GM23338 (cell line): ENCODE data around the gene TASOR2. TPM values are rescaled to one million over a fixed set of nuclear protein-coding genes. Genes with fewer than 3 reads are reported as not detected.

Experiments
- ATAC-seq: fragments of 200-7000 bp; cut with Tn5 transposase; 3 replicates; pipeline ENCODE4 v1.9.1; 2020
- DNase-seq: peaks from one replicate; pipeline ENCODE4 v3.0.0-alpha.2; 2015; ENCODE audit warnings: low spot score
- H2AFZ ChIP-seq: fragments of 200-600 bp; sonication (generic); 2 replicates; pipeline ENCODE4 v1.8.0; 2016; ENCODE audit warnings: antibody characterized with exemption, mild to moderate bottlenecking, moderate library complexity
- H3F3A ChIP-seq: fragments of 200-600 bp; sonication (generic); replicated peaks from 2 replicates; pipeline ENCODE4 v1.8.0; 2017; ENCODE audit warnings: antibody characterized with exemption, mixed run types, low read depth
- H3K27ac ChIP-seq: fragments of 200-600 bp; sonication (generic); 2 replicates; pipeline ENCODE4 v1.6.1; 2016; ENCODE audit warnings: low read depth
- H3K27me3 ChIP-seq: fragments of 200-600 bp; sonication (generic); 2 replicates; pipeline ENCODE4 v1.8.0; 2016; ENCODE audit warnings: mild to moderate bottlenecking, mixed run types, moderate library complexity; ENCODE audit not compliant: insufficient read depth
- H3K36me3 ChIP-seq: fragments of 200-600 bp; sonication (generic); 2 replicates; pipeline ENCODE4 v1.8.0; 2016; ENCODE audit warnings: mild to moderate bottlenecking; ENCODE audit not compliant: insufficient read depth
- H3K4me1 ChIP-seq: fragments of 200-600 bp; sonication (generic); 2 replicates; pipeline ENCODE4 v1.8.0; 2016; ENCODE audit warnings: mild to moderate bottlenecking, moderate library complexity; ENCODE audit not compliant: insufficient read depth
- H3K4me2 ChIP-seq: fragments of 200-600 bp; sonication (generic); 2 replicates; pipeline ENCODE4 v1.7.1; 2017; ENCODE audit warnings: mixed run types
- H3K4me3 ChIP-seq: fragments of 200-600 bp; sonication (generic); 2 replicates; pipeline ENCODE4 v1.6.1; 2016; ENCODE audit warnings: mixed run types
- H3K79me2 ChIP-seq: fragments of 200-600 bp; sonication (generic); replicated peaks from 2 replicates; pipeline ENCODE4 v1.8.0; 2017; ENCODE audit warnings: mild to moderate bottlenecking; ENCODE audit not compliant: insufficient read depth
- H3K9me2 ChIP-seq: fragments of 200-600 bp; sonication (generic); 2 replicates; pipeline ENCODE4 v1.8.0; 2017; ENCODE audit not compliant: insufficient read depth
- H4K20me1 ChIP-seq: fragments of 200-600 bp; sonication (generic); replicated peaks from 2 replicates; pipeline ENCODE4 v1.8.0; 2017; ENCODE audit warnings: mild to moderate bottlenecking; ENCODE audit not compliant: insufficient read depth
- H3K27ac Mint-ChIP-seq: 2 replicates; pipeline ENCODE4 v1.8.0; 2020; ENCODE audit warnings: inconsistent platforms, mild to moderate bottlenecking, moderate library complexity, mixed read lengths
- H3K27me3 Mint-ChIP-seq: 3 replicates; pipeline ENCODE4 v1.8.0; 2022; ENCODE audit warnings: low read depth, mild to moderate bottlenecking, moderate library complexity, mixed read lengths, inconsistent platforms; ENCODE audit not compliant: insufficient read depth, poor library complexity
- H3K36me3 Mint-ChIP-seq: 3 replicates; pipeline ENCODE4 v1.8.0; 2021; ENCODE audit warnings: low read depth, mild to moderate bottlenecking, inconsistent platforms, moderate library complexity, mixed read lengths
- H3K4me1 Mint-ChIP-seq: 3 replicates; pipeline ENCODE4 v1.8.0; 2020; ENCODE audit warnings: mild to moderate bottlenecking, inconsistent platforms, mixed read lengths
- H3K4me3 Mint-ChIP-seq: 3 replicates; pipeline ENCODE4 v1.8.0; 2021; ENCODE audit warnings: moderate library complexity, mild to moderate bottlenecking, inconsistent platforms, mixed read lengths
- H3K9me3 Mint-ChIP-seq: 3 replicates; pipeline ENCODE4 v1.8.0; 2020; ENCODE audit warnings: moderate library complexity, mild to moderate bottlenecking, inconsistent platforms, mixed read lengths
- CREB1 ChIP-seq: fragments of 250-450 bp; sonication (Bioruptor Pico); IDR thresholded peaks from 2 replicates; pipeline ENCODE4 v1.5.0; 2020; ENCODE audit warnings: low read depth, mild to moderate bottlenecking, moderate library complexity
- EZH2 ChIP-seq: fragments of 200-600 bp; sonication (generic); IDR thresholded peaks from one replicate; pipeline ENCODE4 v1.8.0; 2017; ENCODE audit warnings: antibody characterized with exemption, mild to moderate bottlenecking, low read depth; ENCODE audit not compliant: unreplicated experiment
- EZH2phosphoT487 ChIP-seq: fragments of 200-600 bp; sonication (generic); IDR thresholded peaks from one replicate; pipeline ENCODE4 v1.8.1; 2018; ENCODE audit warnings: antibody characterized with exemption; ENCODE audit not compliant: unreplicated experiment
- JUNB ChIP-seq: IDR thresholded peaks from one replicate; pipeline ENCODE4 v1.6.1; 2016; ENCODE audit warnings: antibody characterized with exemption; ENCODE audit not compliant: unreplicated experiment
- NANOG ChIP-seq: IDR thresholded peaks from 2 replicates; pipeline ENCODE4 v1.6.1; 2016; ENCODE audit warnings: antibody characterized with exemption, borderline replicate concordance
- POLR2AphosphoS5 ChIP-seq: IDR thresholded peaks from 2 replicates; pipeline ENCODE4 v1.6.1; 2016; ENCODE audit warnings: antibody characterized with exemption, low read depth
- STAT1 ChIP-seq: IDR thresholded peaks from one replicate; pipeline ENCODE4 v1.6.1; 2016; ENCODE audit warnings: antibody characterized with exemption; ENCODE audit not compliant: unreplicated experiment
- ZNF114 ChIP-seq: fragments of 250-450 bp; sonication (Bioruptor Pico); IDR thresholded peaks from 2 replicates; pipeline ENCODE4 v1.5.0; 2020; ENCODE audit warnings: mild to moderate bottlenecking, moderate library complexity
- ZNF331 ChIP-seq: fragments of 250-450 bp; sonication (Bioruptor Pico); IDR thresholded peaks from 2 replicates; pipeline ENCODE4 v1.5.0; 2020; ENCODE audit warnings: low read depth, mild to moderate bottlenecking, moderate library complexity
- polyA plus RNA-seq: library from polyadenylated mRNA; unstranded; fragments of >200 nt; fragmentation: Nextera tagmentation; extraction: Ambion mirVana; gene quantifications from 2 replicates; pipeline ENCODE4 v1.2.1, GENCODE V29; 2016
- total RNA-seq: library from RNA; depleted of rRNA; stranded (reverse); fragments of >200 nt; shearing (Covaris generic); gene quantifications from 2 replicates; pipeline ENCODE4 v1.2.3, GENCODE V29; 2014
- TF ChIP-seq, protein P1 (sequence below): IDR thresholded peaks from 2 replicates; pipeline ENCODE4 v1.6.1; 2016; ENCODE audit warnings: antibody characterized with exemption
- TF ChIP-seq, protein P2 (sequence below): fragments of 250-450 bp; sonication (Bioruptor Pico); IDR thresholded peaks from 2 replicates; pipeline ENCODE4 v1.5.0; 2020; ENCODE audit warnings: mild to moderate bottlenecking, moderate library complexity
- TF ChIP-seq, protein P3 (sequence below): IDR thresholded peaks from one replicate; pipeline ENCODE4 v1.6.1; 2018; ENCODE audit warnings: antibody characterized with exemption; ENCODE audit not compliant: unreplicated experiment

The TASOR2 gene
- total and polyA plus RNA-seq, 2 experiments from 2014 or later: 45.2 to 110 TPM

DNA sequence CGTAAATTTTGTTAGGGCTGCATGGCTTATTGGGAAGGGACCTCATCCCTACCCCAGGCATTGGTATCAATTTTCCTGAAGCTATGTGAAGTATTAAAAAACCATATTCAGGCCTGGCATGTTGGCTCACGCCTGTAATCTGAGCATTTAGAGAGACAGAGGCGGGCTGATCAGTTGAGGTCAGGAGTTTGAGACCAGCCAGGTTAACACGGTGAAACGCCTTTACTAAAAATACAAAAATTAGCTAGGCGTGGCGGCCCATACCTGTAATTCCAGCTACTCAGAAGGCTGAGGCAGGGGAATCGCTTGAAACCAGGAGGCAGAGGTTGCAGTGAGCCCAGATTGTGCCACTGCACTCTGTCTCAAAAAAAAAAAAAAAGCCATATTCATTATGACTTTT is 7.1 kb downstream of the TASOR2 start:
- Histone ChIP-seq H3K9me2 (no peaks in the 10 kb centered on the region), H3K27me3 (no peaks in the 10 kb centered on the region), H3F3A (no peaks in the 10 kb centered on the region), H3K36me3 (no peaks in the 10 kb centered on the region), H3K4me1 (peaks cover 16% of the 10 kb centered on the region), H4K20me1 (peaks cover 47% of the 10 kb centered on the region), H2AFZ (no peak overlapping the region; the same call in 1 of the 2 replicates), H3K27ac (no peak overlapping the region), H3K4me3 (peak overlapping the region; percentile 73), H3K4me2 (peak overlapping the region; percentile 90), H3K79me2 (peaks cover 100% of the 10 kb centered on the region)
- Mint-ChIP-seq H3K4me3 (peak overlapping the region; percentile 77), H3K4me1 (peaks cover 34% of the 10 kb centered on the region), H3K36me3 (no peaks in the 10 kb centered on the region; the same call in 2 of the 3 replicates), H3K9me3 (no peaks in the 10 kb centered on the region), H3K27ac (no peak overlapping the region), H3K27me3 (no peaks in the 10 kb centered on the region)
- ATAC-seq (no peak), DNase-seq (peak; percentile 19)
- TF ChIP-seq ZNF331 (CRISPR knock-in tag) (no peak), EZH2 (no peak), ZNF114 (CRISPR knock-in tag) (no peak), POLR2AphosphoS5 (no peak), NANOG (no peak), CREB1 (CRISPR knock-in tag) (no peak), STAT1 (no peak), EZH2phosphoT487 (no peak), JUNB (no peak)
- TF ChIP-seq, protein P1, sequence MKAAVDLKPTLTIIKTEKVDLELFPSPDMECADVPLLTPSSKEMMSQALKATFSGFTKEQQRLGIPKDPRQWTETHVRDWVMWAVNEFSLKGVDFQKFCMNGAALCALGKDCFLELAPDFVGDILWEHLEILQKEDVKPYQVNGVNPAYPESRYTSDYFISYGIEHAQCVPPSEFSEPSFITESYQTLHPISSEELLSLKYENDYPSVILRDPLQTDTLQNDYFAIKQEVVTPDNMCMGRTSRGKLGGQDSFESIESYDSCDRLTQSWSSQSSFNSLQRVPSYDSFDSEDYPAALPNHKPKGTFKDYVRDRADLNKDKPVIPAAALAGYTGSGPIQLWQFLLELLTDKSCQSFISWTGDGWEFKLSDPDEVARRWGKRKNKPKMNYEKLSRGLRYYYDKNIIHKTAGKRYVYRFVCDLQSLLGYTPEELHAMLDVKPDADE: no peak
- TF ChIP-seq, protein P2, sequence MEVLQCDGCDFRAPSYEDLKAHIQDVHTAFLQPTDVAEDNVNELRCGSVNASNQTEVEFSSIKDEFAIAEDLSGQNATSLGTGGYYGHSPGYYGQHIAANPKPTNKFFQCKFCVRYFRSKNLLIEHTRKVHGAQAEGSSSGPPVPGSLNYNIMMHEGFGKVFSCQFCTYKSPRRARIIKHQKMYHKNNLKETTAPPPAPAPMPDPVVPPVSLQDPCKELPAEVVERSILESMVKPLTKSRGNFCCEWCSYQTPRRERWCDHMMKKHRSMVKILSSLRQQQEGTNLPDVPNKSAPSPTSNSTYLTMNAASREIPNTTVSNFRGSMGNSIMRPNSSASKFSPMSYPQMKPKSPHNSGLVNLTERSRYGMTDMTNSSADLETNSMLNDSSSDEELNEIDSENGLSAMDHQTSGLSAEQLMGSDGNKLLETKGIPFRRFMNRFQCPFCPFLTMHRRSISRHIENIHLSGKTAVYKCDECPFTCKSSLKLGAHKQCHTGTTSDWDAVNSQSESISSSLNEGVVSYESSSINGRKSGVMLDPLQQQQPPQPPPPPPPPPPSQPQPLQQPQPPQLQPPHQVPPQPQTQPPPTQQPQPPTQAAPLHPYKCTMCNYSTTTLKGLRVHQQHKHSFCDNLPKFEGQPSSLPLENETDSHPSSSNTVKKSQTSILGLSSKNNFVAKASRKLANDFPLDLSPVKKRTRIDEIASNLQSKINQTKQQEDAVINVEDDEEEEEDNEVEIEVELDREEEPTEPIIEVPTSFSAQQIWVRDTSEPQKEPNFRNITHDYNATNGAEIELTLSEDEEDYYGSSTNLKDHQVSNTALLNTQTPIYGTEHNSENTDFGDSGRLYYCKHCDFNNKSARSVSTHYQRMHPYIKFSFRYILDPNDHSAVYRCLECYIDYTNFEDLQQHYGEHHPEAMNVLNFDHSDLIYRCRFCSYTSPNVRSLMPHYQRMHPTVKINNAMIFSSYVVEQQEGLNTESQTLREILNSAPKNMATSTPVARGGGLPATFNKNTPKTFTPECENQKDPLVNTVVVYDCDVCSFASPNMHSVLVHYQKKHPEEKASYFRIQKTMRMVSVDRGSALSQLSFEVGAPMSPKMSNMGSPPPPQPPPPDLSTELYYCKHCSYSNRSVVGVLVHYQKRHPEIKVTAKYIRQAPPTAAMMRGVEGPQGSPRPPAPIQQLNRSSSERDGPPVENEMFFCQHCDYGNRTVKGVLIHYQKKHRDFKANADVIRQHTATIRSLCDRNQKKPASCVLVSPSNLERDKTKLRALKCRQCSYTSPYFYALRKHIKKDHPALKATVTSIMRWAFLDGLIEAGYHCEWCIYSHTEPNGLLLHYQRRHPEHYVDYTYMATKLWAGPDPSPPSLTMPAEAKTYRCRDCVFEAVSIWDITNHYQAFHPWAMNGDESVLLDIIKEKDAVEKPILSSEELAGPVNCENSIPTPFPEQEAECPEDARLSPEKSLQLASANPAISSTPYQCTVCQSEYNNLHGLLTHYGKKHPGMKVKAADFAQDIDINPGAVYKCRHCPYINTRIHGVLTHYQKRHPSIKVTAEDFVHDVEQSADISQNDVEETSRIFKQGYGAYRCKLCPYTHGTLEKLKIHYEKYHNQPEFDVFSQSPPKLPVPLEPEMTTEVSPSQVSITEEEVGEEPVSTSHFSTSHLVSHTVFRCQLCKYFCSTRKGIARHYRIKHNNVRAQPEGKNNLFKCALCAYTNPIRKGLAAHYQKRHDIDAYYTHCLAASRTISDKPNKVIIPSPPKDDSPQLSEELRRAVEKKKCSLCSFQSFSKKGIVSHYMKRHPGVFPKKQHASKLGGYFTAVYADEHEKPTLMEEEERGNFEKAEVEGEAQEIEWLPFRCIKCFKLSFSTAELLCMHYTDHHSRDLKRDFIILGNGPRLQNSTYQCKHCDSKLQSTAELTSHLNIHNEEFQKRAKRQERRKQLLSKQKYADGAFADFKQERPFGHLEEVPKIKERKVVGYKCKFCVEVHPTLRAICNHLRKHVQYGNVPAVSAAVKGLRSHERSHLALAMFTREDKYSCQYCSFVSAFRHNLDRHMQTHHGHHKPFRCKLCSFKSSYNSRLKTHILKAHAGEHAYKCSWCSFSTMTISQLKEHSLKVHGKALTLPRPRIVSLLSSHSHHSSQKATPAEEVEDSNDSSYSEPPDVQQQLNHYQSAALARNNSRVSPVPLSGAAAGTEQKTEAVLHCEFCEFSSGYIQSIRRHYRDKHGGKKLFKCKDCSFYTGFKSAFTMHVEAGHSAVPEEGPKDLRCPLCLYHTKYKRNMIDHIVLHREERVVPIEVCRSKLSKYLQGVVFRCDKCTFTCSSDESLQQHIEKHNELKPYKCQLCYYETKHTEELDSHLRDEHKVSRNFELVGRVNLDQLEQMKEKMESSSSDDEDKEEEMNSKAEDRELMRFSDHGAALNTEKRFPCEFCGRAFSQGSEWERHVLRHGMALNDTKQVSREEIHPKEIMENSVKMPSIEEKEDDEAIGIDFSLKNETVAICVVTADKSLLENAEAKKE (CRISPR knock-in tag): no peak
- TF ChIP-seq, protein P3, sequence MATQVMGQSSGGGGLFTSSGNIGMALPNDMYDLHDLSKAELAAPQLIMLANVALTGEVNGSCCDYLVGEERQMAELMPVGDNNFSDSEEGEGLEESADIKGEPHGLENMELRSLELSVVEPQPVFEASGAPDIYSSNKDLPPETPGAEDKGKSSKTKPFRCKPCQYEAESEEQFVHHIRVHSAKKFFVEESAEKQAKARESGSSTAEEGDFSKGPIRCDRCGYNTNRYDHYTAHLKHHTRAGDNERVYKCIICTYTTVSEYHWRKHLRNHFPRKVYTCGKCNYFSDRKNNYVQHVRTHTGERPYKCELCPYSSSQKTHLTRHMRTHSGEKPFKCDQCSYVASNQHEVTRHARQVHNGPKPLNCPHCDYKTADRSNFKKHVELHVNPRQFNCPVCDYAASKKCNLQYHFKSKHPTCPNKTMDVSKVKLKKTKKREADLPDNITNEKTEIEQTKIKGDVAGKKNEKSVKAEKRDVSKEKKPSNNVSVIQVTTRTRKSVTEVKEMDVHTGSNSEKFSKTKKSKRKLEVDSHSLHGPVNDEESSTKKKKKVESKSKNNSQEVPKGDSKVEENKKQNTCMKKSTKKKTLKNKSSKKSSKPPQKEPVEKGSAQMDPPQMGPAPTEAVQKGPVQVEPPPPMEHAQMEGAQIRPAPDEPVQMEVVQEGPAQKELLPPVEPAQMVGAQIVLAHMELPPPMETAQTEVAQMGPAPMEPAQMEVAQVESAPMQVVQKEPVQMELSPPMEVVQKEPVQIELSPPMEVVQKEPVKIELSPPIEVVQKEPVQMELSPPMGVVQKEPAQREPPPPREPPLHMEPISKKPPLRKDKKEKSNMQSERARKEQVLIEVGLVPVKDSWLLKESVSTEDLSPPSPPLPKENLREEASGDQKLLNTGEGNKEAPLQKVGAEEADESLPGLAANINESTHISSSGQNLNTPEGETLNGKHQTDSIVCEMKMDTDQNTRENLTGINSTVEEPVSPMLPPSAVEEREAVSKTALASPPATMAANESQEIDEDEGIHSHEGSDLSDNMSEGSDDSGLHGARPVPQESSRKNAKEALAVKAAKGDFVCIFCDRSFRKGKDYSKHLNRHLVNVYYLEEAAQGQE: no peak
